A549 treated with dexamethasone at 1 μM for 4 hours (cell line): ENCODE data around the gene TTBK2. TPM values are rescaled to one million over a fixed set of nuclear protein-coding genes. Genes with fewer than 3 reads are reported as not detected.

Source experiments
- total RNA-seq: library from RNA; stranded (reverse); fragments of 200-300 nt; extraction: Qiagen RNA extraction; gene quantifications from 5 replicates; pipeline ENCODE4 v1.2.3, GENCODE V29; 2022

Gene TTBK2
- 1.1 to 3.0 TPM (median 2.2 TPM) in 5 replicates for total RNA-seq

GRCh38 chr15:42920519-42921341 is at the start of gene TTBK2:
TSS of gene TTBK2 (minus strand) at chr15:42920778. CDS start at chr15:42878617, 42,161 bp downstream.

GRCh38 chr15:42736793-42737528 is 183.6 kb downstream of the TTBK2 start, which contains the start of gene CDAN1:
TSS of gene CDAN1 (minus strand) at chr15:42737128. CDS start at chr15:42737102, 26 bp downstream.

Other genes with a start within 250 kb of the TTBK2 start
- 3.9 to 6.9 TPM (median 6.4 TPM) in 5 replicates for gene CDAN1, start 183.7 kb downstream of the TTBK2 start, total RNA-seq
- 3.2 to 5.1 TPM (median 4.9 TPM) in 5 replicates for gene UBR1, start 185.3 kb upstream of the TTBK2 start, total RNA-seq
- gene TMEM62, start 212.8 kb upstream of the TTBK2 start, total RNA-seq, result 8.4 to 9.7 TPM (median 9.2 TPM) in 5 replicates